Lung microvascular endothelial cell (primary cell): Measurements from ENCODE around the gene ZNF836. TPM values are rescaled to one million over a fixed set of nuclear protein-coding genes. Genes with fewer than 3 reads are reported as not detected.
"Not testable (repeated sequence)": the region's sequence is repeated elsewhere in the genome, so short reads cannot be mapped to it uniquely, and the experiment has no call there.

Experiments used
- DNase-seq, 2 donors: peaks; one replicate each; pipeline versions ENCODE4 v3.0.0 to v3.0.0-alpha.2; 2010; ENCODE audit warnings: low read depth in 2 of 2
- total RNA-seq: library from RNA; depleted of rRNA; stranded (reverse); fragments of >200 nt; gene quantifications from 2 replicates; pipeline ENCODE4 v1.2.1, GENCODE V29; 2014

The ZNF836 gene
- total RNA-seq = 6.1 and 7.7 TPM in 2 replicates

DNA sequence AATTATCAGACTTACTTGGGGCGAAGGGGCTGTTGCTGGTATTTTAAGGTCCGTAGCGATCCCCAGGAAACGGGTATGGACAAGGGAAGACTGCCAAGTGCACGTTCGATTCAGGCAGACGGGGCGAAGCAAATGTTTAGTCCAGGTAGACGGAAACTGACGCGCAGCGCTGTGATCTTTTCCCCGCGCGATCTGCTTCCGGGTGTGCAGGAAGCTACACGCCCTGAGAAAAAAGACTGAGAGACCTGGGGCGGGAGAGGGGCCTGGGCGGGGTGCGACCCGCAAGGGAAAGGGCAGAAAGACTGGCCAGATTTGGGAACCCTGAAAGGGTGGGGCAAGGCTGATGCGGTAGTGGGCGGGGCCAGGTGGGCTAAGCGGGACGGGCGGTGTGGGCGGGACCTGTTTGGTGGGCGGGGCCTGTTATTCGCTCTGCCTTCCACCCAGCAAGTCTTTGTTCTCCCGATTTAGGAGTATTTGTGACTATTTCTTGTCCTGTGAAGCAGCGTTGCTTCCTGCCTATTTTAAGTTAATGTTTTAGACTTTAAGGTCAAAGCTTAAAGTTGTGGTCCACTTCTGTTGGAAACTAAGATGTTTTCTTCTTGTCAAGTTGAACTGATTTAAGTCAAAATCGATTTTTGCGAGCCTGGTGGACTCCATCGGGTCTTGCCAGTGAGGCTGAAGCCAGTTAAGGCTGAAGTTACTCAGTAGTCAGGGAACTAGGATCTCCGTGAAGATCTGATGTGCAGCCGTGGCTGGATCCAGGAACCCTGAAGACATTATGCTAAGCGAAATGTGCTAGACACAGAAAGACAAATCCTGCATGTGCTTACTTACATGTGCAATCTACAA lies at the start of gene ZNF836:
Gene ZNF836, minus strand, starts transcription at position 301 of the 849 bp plus-strand sequence. CDS start 3,549 bp downstream, outside the sequence.
- peak; percentile 73 to 84 for DNase-seq

GRCh38 chr19:52221031-52221430 lies 49.6 kb upstream of the ZNF836 start:
- no peak for DNase-seq

DNA sequence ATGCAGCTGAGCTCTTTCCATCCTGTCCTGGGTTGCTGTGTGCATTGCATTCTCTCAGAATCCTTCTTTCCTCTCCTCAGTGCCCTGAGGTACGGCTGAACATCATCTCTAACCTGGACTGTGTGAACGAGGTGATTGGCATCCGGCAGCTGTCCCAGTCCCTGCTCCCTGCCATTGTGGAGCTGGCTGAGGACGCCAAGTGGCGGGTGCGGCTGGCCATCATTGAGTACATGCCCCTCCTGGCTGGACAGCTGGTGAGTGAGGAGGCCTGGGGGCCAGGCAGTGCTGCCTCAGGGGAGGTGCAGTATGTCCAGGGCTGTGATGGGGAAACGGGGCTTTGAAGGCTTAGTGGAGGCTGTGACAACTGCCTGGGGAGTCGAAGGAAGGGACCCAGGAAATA lies 48.2 kb upstream of the ZNF836 start:
- no peak for DNase-seq

DNA sequence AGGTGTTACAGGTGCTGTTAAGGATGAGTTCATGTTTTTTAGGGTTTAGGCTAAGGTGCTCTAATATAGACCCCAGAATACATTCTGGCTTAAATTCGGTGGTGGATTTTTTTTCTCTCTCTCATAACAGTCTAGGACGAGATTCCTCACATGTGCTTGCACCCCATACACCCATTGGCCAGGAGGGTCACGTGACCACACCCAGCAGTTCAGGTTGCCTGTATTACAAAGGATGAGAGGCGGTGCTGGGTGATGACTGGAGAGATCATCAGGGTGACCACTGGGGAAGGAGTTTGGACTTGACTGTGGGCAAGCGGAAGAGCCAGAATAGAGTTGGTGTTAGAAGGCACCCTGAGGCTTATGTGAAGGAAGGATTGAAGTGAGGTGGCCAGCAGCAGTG lies 46.2 kb upstream of the ZNF836 start:
- DNase-seq = no peak

DNA sequence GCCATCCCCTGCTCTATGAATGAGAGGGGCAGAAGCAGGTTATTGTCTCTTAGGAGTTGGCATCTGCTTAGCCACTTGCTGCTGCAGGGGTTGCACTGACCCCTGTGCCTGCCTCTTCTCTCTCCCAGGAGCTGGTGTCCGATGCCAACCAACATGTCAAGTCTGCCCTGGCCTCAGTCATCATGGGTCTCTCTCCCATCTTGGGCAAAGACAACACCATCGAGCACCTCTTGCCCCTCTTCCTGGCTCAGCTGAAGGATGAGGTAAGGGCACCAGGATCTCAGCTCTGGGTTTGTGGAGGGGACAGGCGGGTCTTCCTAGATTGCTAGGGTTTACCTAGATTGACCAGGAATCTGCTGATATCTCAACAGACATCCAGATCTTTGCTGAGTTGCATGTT lies 45.0 kb upstream of the ZNF836 start:
- no peak for DNase-seq

GRCh38 chr19:52214241-52214640 lies 42.8 kb upstream of the ZNF836 start:
- DNase-seq = no peak

DNA sequence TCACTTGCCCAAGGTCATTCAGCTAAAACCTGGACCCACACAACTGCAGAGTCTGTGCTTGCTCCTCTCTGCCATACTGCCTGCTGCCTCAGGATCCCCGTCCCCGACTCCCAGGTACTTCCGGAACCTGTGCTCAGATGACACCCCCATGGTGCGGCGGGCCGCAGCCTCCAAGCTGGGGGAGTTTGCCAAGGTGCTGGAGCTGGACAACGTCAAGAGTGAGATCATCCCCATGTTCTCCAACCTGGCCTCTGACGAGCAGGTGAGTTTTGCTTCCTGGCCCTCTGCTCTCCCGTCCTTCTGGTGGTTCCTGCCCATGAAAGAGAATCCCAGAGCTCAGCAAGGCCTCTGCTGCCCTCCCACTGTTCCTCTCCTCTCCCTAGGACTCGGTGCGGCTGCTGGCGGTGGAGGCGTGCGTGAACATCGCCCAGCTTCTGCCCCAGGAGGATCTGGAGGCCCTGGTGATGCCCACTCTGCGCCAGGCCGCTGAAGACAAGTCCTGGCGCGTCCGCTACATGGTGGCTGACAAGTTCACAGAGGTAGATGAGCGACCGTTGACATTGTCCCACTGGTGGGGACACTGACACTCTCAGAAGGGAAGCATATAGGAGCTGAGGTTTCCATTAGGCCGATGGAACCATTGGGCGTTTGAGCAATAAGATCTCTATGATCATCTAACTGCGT lies 41.3 kb upstream of the ZNF836 start:
- no peak for DNase-seq

GRCh38 chr19:52211926-52212571 lies 40.6 kb upstream of the ZNF836 start:
- no peak for DNase-seq

- no peak for DNase-seq
Measured at GRCh38 chr19:52211203-52211602, 39.8 kb upstream of the ZNF836 start.

DNA sequence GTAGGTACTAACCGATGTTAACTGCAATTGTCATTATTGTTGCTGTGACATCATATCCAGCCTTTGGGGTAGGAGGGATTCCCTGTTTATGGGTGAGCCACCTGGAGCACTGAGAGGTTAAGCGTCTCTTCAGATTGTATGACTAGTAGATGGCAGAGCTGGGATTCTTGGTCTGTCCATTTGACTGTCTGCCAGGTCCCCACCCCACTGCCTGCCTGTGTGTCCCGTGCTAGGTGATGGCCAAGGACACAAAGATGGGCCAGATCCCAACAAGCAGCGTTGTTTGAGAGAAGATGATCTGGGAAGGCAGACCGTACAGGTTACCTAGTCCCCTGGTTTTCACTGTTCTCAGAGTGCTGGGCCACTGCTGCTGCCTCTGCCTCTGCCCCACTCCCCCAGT lies 35.1 kb upstream of the ZNF836 start:
- no peak for DNase-seq

- DNase-seq = not testable (repeated sequence)
Measured at GRCh38 chr19:52200755-52201391, 29.5 kb upstream of the ZNF836 start.

DNA sequence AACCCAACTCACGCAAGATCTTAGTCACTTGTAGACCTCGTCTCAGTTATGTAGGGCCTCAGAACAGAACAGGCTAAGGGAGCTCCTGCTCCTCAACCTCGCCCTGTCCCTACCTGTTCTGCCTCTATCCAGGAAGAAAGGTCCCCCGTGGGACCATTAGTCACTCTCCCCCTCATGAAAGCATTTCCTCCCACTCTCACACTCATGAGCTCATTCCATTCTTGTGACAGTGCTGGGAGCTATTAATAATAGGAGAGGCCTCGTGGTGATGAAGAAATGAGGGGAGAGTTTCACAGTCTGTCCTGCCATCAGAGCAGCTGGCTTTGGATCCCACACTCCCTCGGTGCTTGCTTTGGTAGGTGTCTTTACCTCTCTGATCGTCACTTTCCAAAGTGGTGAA lies 28.6 kb upstream of the ZNF836 start:
- DNase-seq = peak; percentile 59 to 69

DNA sequence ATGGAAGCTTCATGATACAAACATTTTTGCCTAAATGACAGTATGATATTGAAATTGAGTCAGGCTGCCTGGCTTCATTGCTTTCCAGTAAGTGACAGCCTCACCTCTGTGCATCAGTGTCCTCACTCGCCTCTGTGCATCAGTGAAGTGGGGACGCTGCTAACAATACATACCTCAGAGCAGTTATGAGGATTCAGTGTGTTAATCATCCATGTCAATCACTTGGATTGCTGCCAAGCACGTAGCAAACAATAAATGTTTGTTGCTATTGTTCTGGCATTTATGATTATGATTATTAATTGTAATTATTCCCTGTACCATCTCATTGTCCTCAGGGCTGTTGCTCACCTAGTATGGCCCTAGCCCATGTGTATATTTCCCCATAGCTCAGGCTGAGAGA lies 27.3 kb upstream of the ZNF836 start:
- peak in 1 of 2 donors; percentile 7 for DNase-seq

DNA sequence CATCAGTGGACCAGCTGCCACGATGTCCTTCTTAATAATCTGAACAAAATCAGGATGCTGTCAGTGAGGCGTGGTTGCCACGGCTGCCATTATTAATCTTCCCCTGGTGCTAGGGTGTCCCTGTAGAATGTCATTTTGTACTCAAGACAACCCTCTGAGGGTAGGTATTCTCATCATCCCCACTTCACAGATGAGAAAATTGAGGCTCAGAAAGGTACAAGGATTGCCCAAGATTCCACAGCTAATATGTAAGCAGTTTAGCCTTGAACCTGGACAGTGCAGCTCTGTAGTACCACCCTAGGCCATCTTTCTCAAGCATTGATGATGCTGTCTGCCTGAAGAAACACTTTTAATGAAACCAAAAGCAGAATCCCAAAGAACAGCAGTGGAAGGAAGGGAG lies 26.5 kb upstream of the ZNF836 start:
- no peak for DNase-seq

- DNase-seq = no peak
Measured at GRCh38 chr19:52196256-52196967, 25.0 kb upstream of the ZNF836 start.

DNA sequence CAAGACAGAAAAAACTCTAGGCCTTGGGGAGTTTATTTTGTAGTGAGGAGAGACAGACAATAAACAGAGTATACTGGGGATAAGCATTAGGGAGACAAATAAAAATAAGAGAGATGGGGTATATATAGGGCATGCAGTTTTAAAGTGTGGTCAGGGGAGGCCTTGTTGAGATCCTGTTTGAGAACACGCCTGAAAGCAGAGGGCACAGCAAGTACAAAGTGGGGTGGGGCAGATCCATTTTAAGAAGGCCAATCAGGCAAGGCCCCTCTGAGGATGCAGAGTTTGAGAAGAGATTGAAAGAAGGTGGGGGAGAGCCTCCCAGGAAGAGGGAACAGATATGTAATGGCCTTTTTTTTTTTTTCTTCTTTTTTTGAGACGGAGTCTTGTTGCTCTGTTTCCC lies 20.5 kb upstream of the ZNF836 start:
- DNase-seq = no peak

- DNase-seq = no peak
Measured at GRCh38 chr19:52191389-52191788, 20.0 kb upstream of the ZNF836 start.

- DNase-seq = peak; percentile 26 to 39
Measured at GRCh38 chr19:52190487-52191293, 19.3 kb upstream of the ZNF836 start.

DNA sequence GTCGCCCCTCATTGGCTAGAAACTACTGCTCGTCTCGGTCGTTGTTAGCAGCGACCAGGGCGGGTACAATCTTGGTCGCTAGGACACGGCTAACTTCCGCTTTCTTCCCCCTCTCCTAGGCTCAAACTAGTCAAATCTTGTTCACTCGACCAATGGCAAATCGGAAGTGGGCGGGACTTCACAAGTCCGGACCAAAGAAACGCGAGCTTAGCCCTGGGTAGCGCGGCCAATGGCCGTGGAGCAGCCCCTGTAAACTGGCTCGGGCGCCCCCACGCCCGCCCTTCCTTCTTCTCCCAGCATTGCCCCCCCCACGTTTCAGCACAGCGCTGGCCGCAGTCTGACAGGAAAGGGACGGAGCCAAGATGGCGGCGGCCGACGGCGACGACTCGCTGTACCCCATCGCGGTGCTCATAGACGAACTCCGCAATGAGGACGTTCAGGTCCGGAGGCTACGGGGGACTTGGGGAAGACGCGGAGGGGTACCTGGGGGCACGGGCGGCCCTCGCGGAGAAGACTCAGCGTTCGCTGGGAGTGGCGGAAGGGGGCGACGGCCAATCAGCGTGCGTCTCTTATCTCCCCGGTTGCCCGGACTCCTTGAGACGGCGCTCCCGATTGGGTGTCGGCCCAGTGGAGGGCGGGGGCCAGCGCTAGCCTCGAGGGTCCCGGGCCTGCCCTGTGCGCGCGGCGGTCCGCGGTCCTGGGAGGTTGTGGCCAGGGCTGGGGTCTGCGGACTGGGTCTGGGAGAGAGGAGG lies 18.5 kb upstream of the ZNF836 start, which contains the start of gene PPP2R1A:
Gene PPP2R1A, plus strand, starts transcription at position 318 of the 752 bp plus-strand sequence. Its CDS starts 45 bp downstream, at position 363.
- DNase-seq = peak; percentile 100
